H1 (cell line): ENCODE measurements around the gene ZNF182. TPM values are rescaled to one million over a fixed set of nuclear protein-coding genes. Genes with fewer than 3 reads are reported as not detected.
"Not testable (repeated sequence)": the region's sequence is repeated elsewhere in the genome, so short reads cannot be mapped to it uniquely, and the experiment has no call there.

Source experiments
- CTCF ChIA-PET: fragments of 300-600 bp; sonication (Branson Sonifier 250); formaldehyde crosslinking; loops from one replicate; lab custom pipeline; 2021; ENCODE audit not compliant: partially characterized antibody; lab: Charles Lee
- POLR2A ChIA-PET: fragments of 300-600 bp; sonication (Branson Sonifier 250); formaldehyde crosslinking; loops from one replicate; lab custom pipeline; 2021; ENCODE audit warnings: inconsistent platforms; ENCODE audit not compliant: partially characterized antibody; lab: Charles Lee
- DNase-seq, 2 experiments: peaks; one replicate each; pipeline versions ENCODE4 v3.0.0 to v3.0.0-alpha.2; 2010 to 2022; ENCODE audit warnings: low spot score in 2 of 2, low read depth in 1 of 2, mixed read lengths in 1 of 2
- FAIRE-seq: peaks from 2 replicates; lab custom pipeline; 2011; peaks lifted over from hg19 to GRCh38; lab: Jason Lieb, UNC
- H2AFZ ChIP-seq: 2 replicates; pipeline ENCODE4 v1.8.1; 2012; ENCODE audit warnings: low read length, inconsistent platforms
- H2AK5ac ChIP-seq: 2 replicates; pipeline ENCODE4 v1.6.1; 2013; ENCODE audit warnings: low read depth, low read length
- H2BK120ac ChIP-seq: replicated peaks from 2 replicates; pipeline ENCODE3; 2013; ENCODE audit warnings: low read depth, low read length, inconsistent platforms
- H2BK12ac ChIP-seq: 2 replicates; pipeline ENCODE4 v1.6.1; 2013; ENCODE audit warnings: low read depth, low read length
- H2BK15ac ChIP-seq: 2 replicates; pipeline ENCODE4 v1.6.1; 2013; ENCODE audit warnings: low read length
- H2BK20ac ChIP-seq: 2 replicates; pipeline ENCODE4 v1.6.1; 2013; ENCODE audit warnings: low read length
- H2BK5ac ChIP-seq: 2 replicates; pipeline ENCODE4 v1.6.1; 2013; ENCODE audit warnings: low read depth, low read length
- H3K14ac ChIP-seq: 2 replicates; pipeline ENCODE4 v1.6.1; 2013; ENCODE audit warnings: inconsistent platforms; ENCODE audit not compliant: insufficient read length
- H3K18ac ChIP-seq: 2 replicates; pipeline ENCODE4 v1.6.1; 2013; ENCODE audit warnings: low read length; ENCODE audit errors: extremely low read depth
- H3K23ac ChIP-seq: 2 replicates; pipeline ENCODE4 v1.6.1; 2013; ENCODE audit warnings: inconsistent platforms; ENCODE audit not compliant: insufficient read length
- H3K23me2 ChIP-seq: 2 replicates; pipeline ENCODE4 v1.6.1; 2013; ENCODE audit warnings: low read depth, low read length
- H3K27ac ChIP-seq: 2 replicates; pipeline ENCODE4 v1.6.1; 2011; ENCODE audit warnings: low read depth, low read length, inconsistent platforms
- H3K27me3 ChIP-seq, 4 experiments: replicated peaks in 1 of 4; 1 replicate in 1 of 4; 2 replicates in 3 of 4; pipeline versions ENCODE4 v1.6.1 to v1.8.1; 2011 to 2013; ENCODE audit warnings: low read length in 3 of 4, mild to moderate bottlenecking in 3 of 4, inconsistent platforms in 2 of 4, mixed read lengths in 2 of 4, moderate library complexity in 1 of 4; ENCODE audit not compliant: control insufficient read depth in 3 of 4, insufficient read depth in 3 of 4; ENCODE audit errors: extremely low read depth in 1 of 4
- H3K36me3 ChIP-seq, 4 experiments: 2 replicates each; pipeline versions ENCODE4 v1.6.1 to v1.8.1; 2011 to 2013; ENCODE audit warnings: mild to moderate bottlenecking in 4 of 4, low read length in 3 of 4, moderate library complexity in 2 of 4, control low read depth in 1 of 4, inconsistent platforms in 1 of 4; ENCODE audit not compliant: insufficient read depth in 4 of 4, control insufficient read depth in 2 of 4
- H3K4ac ChIP-seq: replicated peaks from 2 replicates; pipeline ENCODE3; 2013; ENCODE audit warnings: low read length, low read depth, mixed read lengths, inconsistent platforms; ENCODE audit not compliant: insufficient read length
- H3K4me1 ChIP-seq, 4 experiments: replicated peaks in 1 of 4; 1 replicate in 1 of 4; 2 replicates in 3 of 4; pipeline versions ENCODE4 v1.6.1 to v1.8.1; 2011 to 2013; ENCODE audit warnings: low read length in 3 of 4, inconsistent platforms in 2 of 4, mixed read lengths in 1 of 4; ENCODE audit not compliant: insufficient read depth in 4 of 4, control insufficient read depth in 3 of 4
- H3K4me2 ChIP-seq, 2 experiments: 2 replicates each; pipeline versions ENCODE4 v1.6.1 to v1.8.1; 2011 to 2013; ENCODE audit warnings: low read depth in 2 of 2, low read length in 2 of 2, control low read depth in 1 of 2, inconsistent platforms in 1 of 2, mild to moderate bottlenecking in 1 of 2; ENCODE audit not compliant: insufficient read depth in 1 of 2
- H3K4me3 ChIP-seq, 4 experiments: fragments of 200-600, 300-600 bp in 1 of 4; sonication (generic), shearing (Covaris generic), sonication (Bioruptor Twin) in 1 of 4; 2 replicates each; pipeline versions ENCODE4 v1.5.1 to v1.8.1; 2011 to 2016; ENCODE audit warnings: low read length in 4 of 4, low read depth in 3 of 4, control low read depth in 2 of 4, inconsistent platforms in 2 of 4, mild to moderate bottlenecking in 2 of 4, mixed read lengths in 1 of 4, moderate library complexity in 1 of 4; ENCODE audit not compliant: insufficient read depth in 2 of 4; ENCODE audit errors: extremely low read depth in 1 of 4
- H3K56ac ChIP-seq: replicated peaks from 2 replicates; pipeline ENCODE3; 2013; ENCODE audit warnings: low read depth, mild to moderate bottlenecking, mixed read lengths, low read length, inconsistent platforms; ENCODE audit not compliant: insufficient read length
- H3K79me1 ChIP-seq: 2 replicates; pipeline ENCODE4 v1.6.1; 2013; ENCODE audit warnings: low read depth, low read length, control low read depth
- H3K79me2 ChIP-seq, 2 experiments: 2 replicates each; pipeline versions ENCODE4 v1.6.1 to v1.8.1; 2012 to 2013; ENCODE audit warnings: low read length in 2 of 2, mild to moderate bottlenecking in 2 of 2, inconsistent platforms in 1 of 2; ENCODE audit not compliant: insufficient read depth in 2 of 2, control insufficient read depth in 1 of 2
- H3K9ac ChIP-seq, 4 experiments: replicated peaks in 1 of 4; 1 replicate in 1 of 4; 2 replicates in 3 of 4; pipeline versions ENCODE4 v1.6.1 to v1.8.1; 2011 to 2013; ENCODE audit warnings: low read depth in 3 of 4, low read length in 3 of 4, control low read depth in 2 of 4, mild to moderate bottlenecking in 2 of 4, moderate library complexity in 2 of 4, inconsistent platforms in 1 of 4; ENCODE audit errors: extremely low read depth in 1 of 4
- H3K9me3 ChIP-seq, 2 experiments: 2 replicates each; pipeline versions ENCODE4 v1.6.1 to v1.8.1; 2012 to 2013; ENCODE audit warnings: mild to moderate bottlenecking in 2 of 2, moderate library complexity in 2 of 2, control low read depth in 1 of 2, inconsistent platforms in 1 of 2, low read depth in 1 of 2, low read length in 1 of 2, mixed read lengths in 1 of 2; ENCODE audit not compliant: insufficient read depth in 2 of 2
- H4K20me1 ChIP-seq, 2 experiments: replicated peaks in 1 of 2; 2 replicates each; pipeline versions ENCODE3 to v1.8.1; 2011 to 2013; ENCODE audit warnings: inconsistent platforms in 2 of 2, low read length in 2 of 2, mild to moderate bottlenecking in 1 of 2; ENCODE audit not compliant: insufficient read depth in 2 of 2, control insufficient read depth in 1 of 2
- H4K5ac ChIP-seq: 2 replicates; pipeline ENCODE4 v1.6.1; 2013; ENCODE audit warnings: low read length, low read depth, mixed read lengths, inconsistent platforms; ENCODE audit not compliant: insufficient read length
- H4K8ac ChIP-seq: 2 replicates; pipeline ENCODE4 v1.8.0; 2013; ENCODE audit warnings: mild to moderate bottlenecking, moderate library complexity, low read length, inconsistent platforms; ENCODE audit not compliant: insufficient read depth; ENCODE audit errors: extremely low read depth
- H4K91ac ChIP-seq: replicated peaks from 2 replicates; pipeline ENCODE3; 2013; ENCODE audit warnings: low read length, mixed read lengths, inconsistent platforms; ENCODE audit not compliant: insufficient read length
- WGBS, 2 experiments: shearing (Covaris generic) in 1 of 2; methylation state at CpG; one replicate each; pipeline versions ENCODE4 v1.1.6 to v1.1.7; 2013 to 2015; ENCODE audit warnings: low lambda C conversion rate in 2 of 2, mixed read lengths in 2 of 2, inconsistent platforms in 1 of 2, low coverage in 1 of 2, missing lambda C conversion rate in 1 of 2; ENCODE audit not compliant: insufficient replicate concordance in 2 of 2, insufficient coverage in 1 of 2, insufficient read length in 1 of 2; ENCODE audit errors: extremely low coverage in 1 of 2, missing lambda C conversion rate in 1 of 2; 5-methylcytosine and 5-hydroxymethylcytosine counted together
- polyA plus RNA-seq, 7 experiments: library from polyadenylated mRNA; depleted of rRNA in 3 of 7; stranded (reverse) in 5 of 7; unstranded in 2 of 7; fragments of >200 nt in 5 of 7; fragments of 200-250 nt in 2 of 7; gene quantifications; 1 replicate in 5 of 7; 2 replicates in 1 of 7; 4 replicates in 1 of 7; pipeline versions ENCODE4 v1.2.1 to v1.2.3, GENCODE V29; 2011 to 2013; ENCODE audit warnings: missing spikeins in 2 of 7, mixed read lengths in 2 of 7
- total RNA-seq: library from RNA; stranded (reverse); fragmentation: NEBNext Ultra II Directional; extraction: Animal tissue kit (Norgen Biotek cat#: 25700); gene quantifications from 2 replicates; pipeline ENCODE4 v1.2.1, GENCODE V29; 2021

Gene ZNF182
- total and polyA plus RNA-seq, 2 of the 8 experiments (the other 6 are each of a cell fraction or from before 2014, with no cell fraction given): 1.3 to 8.2 TPM

- H3K4me2 ChIP-seq, H3K79me2 ChIP-seq, DNase-seq, H4K8ac ChIP-seq, H3K56ac ChIP-seq, H2AFZ ChIP-seq, H3K4ac ChIP-seq, H3K23me2 ChIP-seq, FAIRE-seq, H2BK120ac ChIP-seq, H2BK15ac ChIP-seq, H3K23ac ChIP-seq, H3K27me3 ChIP-seq, H3K14ac ChIP-seq, H3K79me1 ChIP-seq, H3K18ac ChIP-seq, H2BK20ac ChIP-seq, H3K36me3 ChIP-seq, POLR2A ChIA-PET, H3K27ac ChIP-seq, H3K4me3 ChIP-seq, H2BK12ac ChIP-seq, H2AK5ac ChIP-seq, H3K9me3 ChIP-seq, CTCF ChIA-PET, H3K9ac ChIP-seq, H3K4me1 ChIP-seq, H2BK5ac ChIP-seq, H4K20me1 ChIP-seq, H4K5ac ChIP-seq, H4K91ac ChIP-seq: not testable (repeated sequence)
- WGBS, 2 experiments: no CpG with 5 or more reads among the region's 8 CpGs
Measured at GRCh38 chrX:48006688-48007087, 2.9 kb upstream of the ZNF182 start, which contains the start of gene SPACA5. Gene SPACA5, plus strand, starts transcription at chrX:48006988. Its CDS starts 815 bp downstream, at chrX:48007803.
